NCI-H1930 (cell line): Measurements from ENCODE around the gene PTPRJ.
"Not testable (repeated sequence)": the region's sequence is repeated elsewhere in the genome, so short reads cannot be mapped to it uniquely, and the experiment has no call there.

Experiments used
- DNase-seq, 2 experiments: peaks; one replicate each; lab custom pipeline; 2025; lab: John Stamatoyannopoulos, UW

The PTPRJ gene

GRCh38 chr11:47980088-47980906 lies at the start of gene PTPRJ:
Gene PTPRJ, plus strand, starts transcription at chr11:47980559. Its CDS starts 354 bp downstream, at chr11:47980913.
- DNase-seq: peak; percentile 36 to 47

- DNase-seq: no peak
Measured at GRCh38 chr11:47932544-47932943, 47.8 kb upstream of the PTPRJ start.

- DNase-seq: not testable (repeated sequence)
Measured at GRCh38 chr11:47933797-47934196, 46.6 kb upstream of the PTPRJ start.

GRCh38 chr11:47938791-47939560 lies 41.4 kb upstream of the PTPRJ start:
- DNase-seq: no peak

- DNase-seq: no peak
Measured at GRCh38 chr11:47940904-47941649, 39.3 kb upstream of the PTPRJ start.

- DNase-seq: no peak
Measured at GRCh38 chr11:47941907-47942558, 38.3 kb upstream of the PTPRJ start.

- no peak for DNase-seq
Measured at GRCh38 chr11:47943721-47944586, 36.4 kb upstream of the PTPRJ start.

- no peak for DNase-seq
Measured at GRCh38 chr11:47944632-47945031, 35.7 kb upstream of the PTPRJ start.

GRCh38 chr11:47946682-47947559 lies 33.4 kb upstream of the PTPRJ start:
- no peak for DNase-seq

- no peak for DNase-seq
Measured at GRCh38 chr11:47948137-47948536, 32.2 kb upstream of the PTPRJ start.

- DNase-seq: not testable (repeated sequence)
Measured at GRCh38 chr11:47949001-47949675, 31.2 kb upstream of the PTPRJ start.

GRCh38 chr11:47950396-47950795 lies 30.0 kb upstream of the PTPRJ start:
- DNase-seq: no peak

- not testable (repeated sequence) for DNase-seq
Measured at GRCh38 chr11:47951504-47951903, 28.9 kb upstream of the PTPRJ start.

GRCh38 chr11:47955061-47955755 lies 25.2 kb upstream of the PTPRJ start:
- no peak for DNase-seq

GRCh38 chr11:47960015-47960414 lies 20.3 kb upstream of the PTPRJ start:
- DNase-seq: no peak

GRCh38 chr11:47961383-47961782 lies 19.0 kb upstream of the PTPRJ start:
- no peak for DNase-seq

- DNase-seq: no peak
Measured at GRCh38 chr11:47964546-47964945, 15.8 kb upstream of the PTPRJ start.
